ENCODE measurements around the gene KRTAP4-7. TPM values are rescaled to one million over a fixed set of nuclear protein-coding genes. Genes with fewer than 3 reads are reported as not detected.

KRTAP4-7 gene
- polyA plus RNA-seq, 3 donors = not detected

- H3K27ac ChIP-seq (ENCODE audit: low read depth, low read length) = no peak overlapping the region
- 52 to 59% (median 56%) methylated on average over 2 of the region's 2 CpGs for WGBS, 3 donors
Observed at GRCh38 chr17:41133880-41134735, 50.2 kb downstream of the KRTAP4-7 start.

Other genes starting within 250 kb of the KRTAP4-7 start
- not detected for gene KRT12, start 216.9 kb upstream of the KRTAP4-7 start, polyA plus RNA-seq
- gene KRT20, start 198.9 kb upstream of the KRTAP4-7 start, polyA plus RNA-seq = 1 to 10 TPM in 1 of 3 donors, under 1 TPM in 2; 0.03 to 6.9 (median 0.22) TPM
- 1 to 10 TPM in 1 of 3 donors, under 1 TPM in 2; 0.61 to 1.8 (median 0.89) TPM for gene KRT23, start 146.5 kb upstream of the KRTAP4-7 start, polyA plus RNA-seq
- gene KRT39, start 117.2 kb upstream of the KRTAP4-7 start, polyA plus RNA-seq = under 1 TPM in 1 of 3 donors, not detected in 2; 0.06 TPM
- under 1 TPM in 1 of 3 donors, not detected in 2; 0.15 TPM for gene KRT40, start 99.8 kb upstream of the KRTAP4-7 start, polyA plus RNA-seq
- not detected for gene KRTAP3-3, start 90.0 kb upstream of the KRTAP4-7 start, polyA plus RNA-seq
- gene KRTAP3-2, start 84.2 kb upstream of the KRTAP4-7 start, polyA plus RNA-seq = not detected
- gene KRTAP3-1, start 75.0 kb upstream of the KRTAP4-7 start, polyA plus RNA-seq = not detected
- gene KRTAP1-5, start 56.9 kb upstream of the KRTAP4-7 start, polyA plus RNA-seq = under 1 TPM in 1 of 3 donors, not detected in 2; 0.07 TPM
- not detected for gene KRTAP1-4, start 54.0 kb upstream of the KRTAP4-7 start, polyA plus RNA-seq
- gene KRTAP1-3, start 49.3 kb upstream of the KRTAP4-7 start, polyA plus RNA-seq = not detected
- gene KRTAP1-1, start 42.7 kb upstream of the KRTAP4-7 start, polyA plus RNA-seq = not detected
- not detected for gene KRTAP2-1, start 36.8 kb upstream of the KRTAP4-7 start, polyA plus RNA-seq
- gene KRTAP2-2, start 28.9 kb upstream of the KRTAP4-7 start, polyA plus RNA-seq = not detected
- gene KRTAP2-3, start 24.0 kb upstream of the KRTAP4-7 start, polyA plus RNA-seq = not detected
- gene KRTAP2-4, start 18.3 kb upstream of the KRTAP4-7 start, polyA plus RNA-seq = not detected
- gene KRTAP4-8, start 14.0 kb downstream of the KRTAP4-7 start, polyA plus RNA-seq = not detected
- gene KRTAP4-16, start 18.1 kb downstream of the KRTAP4-7 start, polyA plus RNA-seq = not detected
- gene KRTAP4-9, start 21.2 kb downstream of the KRTAP4-7 start, polyA plus RNA-seq = not detected
- not detected for gene KRTAP4-11, start 34.2 kb downstream of the KRTAP4-7 start, polyA plus RNA-seq
- not detected for gene KRTAP4-12, start 40.0 kb downstream of the KRTAP4-7 start, polyA plus RNA-seq
- not detected for gene KRTAP4-6, start 56.4 kb downstream of the KRTAP4-7 start, polyA plus RNA-seq
- not detected for gene KRTAP4-5, start 65.7 kb downstream of the KRTAP4-7 start, polyA plus RNA-seq
- not detected for gene KRTAP4-4, start 76.6 kb downstream of the KRTAP4-7 start, polyA plus RNA-seq
- not detected for gene KRTAP4-3, start 84.1 kb downstream of the KRTAP4-7 start, polyA plus RNA-seq
- not detected for gene KRTAP4-2, start 94.1 kb downstream of the KRTAP4-7 start, polyA plus RNA-seq
- not detected for gene KRTAP4-1, start 100.8 kb downstream of the KRTAP4-7 start, polyA plus RNA-seq
- not detected for gene KRTAP9-1, start 105.7 kb downstream of the KRTAP4-7 start, polyA plus RNA-seq
- gene KRTAP9-2, start 142.5 kb downstream of the KRTAP4-7 start, polyA plus RNA-seq = not detected
- not detected for gene KRTAP9-3, start 148.3 kb downstream of the KRTAP4-7 start, polyA plus RNA-seq
- not detected for gene KRTAP9-8, start 153.8 kb downstream of the KRTAP4-7 start, polyA plus RNA-seq
- gene KRTAP9-4, start 165.5 kb downstream of the KRTAP4-7 start, polyA plus RNA-seq = not detected
- gene KRTAP9-9, start 171.2 kb downstream of the KRTAP4-7 start, polyA plus RNA-seq = not detected
- not detected for gene KRTAP9-6, start 181.2 kb downstream of the KRTAP4-7 start, polyA plus RNA-seq
- not detected for gene KRTAP9-7, start 191.5 kb downstream of the KRTAP4-7 start, polyA plus RNA-seq
- not detected for gene KRTAP29-1, start 218.7 kb downstream of the KRTAP4-7 start, polyA plus RNA-seq
- not detected for gene KRTAP16-1, start 225.2 kb downstream of the KRTAP4-7 start, polyA plus RNA-seq
- gene KRTAP17-1, start 231.6 kb downstream of the KRTAP4-7 start, polyA plus RNA-seq = not detected

Data from adipose tissue (tissue), 3 donors.